ENCODE data around the gene PRKCG. TPM values are rescaled to one million over a fixed set of nuclear protein-coding genes. Genes with fewer than 3 reads are reported as not detected.

PRKCG gene
- total RNA-seq, 1 donor from 2014 or later: not detected

DNA sequence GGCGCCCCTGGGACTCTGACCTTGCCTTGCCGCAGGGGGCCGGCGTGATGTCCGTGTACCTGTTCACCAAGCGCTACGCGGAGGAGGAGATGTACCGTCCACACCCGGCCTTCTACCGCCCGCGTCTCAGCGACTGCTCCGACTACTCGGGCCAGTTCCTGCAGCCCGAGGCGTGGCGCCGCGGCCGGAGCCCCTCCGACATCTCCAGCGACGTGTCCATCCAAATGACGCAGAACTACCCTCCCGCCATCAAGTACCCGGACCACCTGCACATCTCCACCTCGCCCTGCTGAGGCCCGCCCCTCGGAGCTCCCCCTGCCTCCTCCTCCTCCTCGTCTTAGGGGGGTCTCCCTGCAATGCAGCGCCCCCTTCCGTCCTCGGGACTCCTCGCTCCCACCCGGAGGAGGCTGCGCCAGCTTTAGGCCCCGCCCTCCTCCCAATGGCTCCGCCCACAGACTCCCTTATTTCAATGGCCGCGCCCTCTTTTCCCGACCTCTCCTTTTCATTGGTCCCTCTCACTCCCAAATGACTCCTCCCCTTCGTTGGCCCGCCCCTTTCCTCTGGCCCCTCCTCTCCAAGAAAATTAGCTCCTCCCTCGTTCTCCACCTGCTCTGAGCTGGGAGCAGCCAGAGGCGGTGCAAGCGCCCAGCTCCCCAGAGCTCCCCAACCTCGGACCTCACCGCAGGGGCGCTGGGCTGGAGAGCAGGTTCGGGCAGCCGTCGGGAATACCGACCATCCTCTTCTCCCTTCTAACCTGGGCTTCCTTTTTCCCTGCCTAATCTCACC is 60.2 kb downstream of the PRKCG start:
- Histone ChIP-seq H3K36me3 (no peaks in the 10 kb centered on the region), H3K4me3 (no peak overlapping the region), H3K9me3 (replicated peaks) (peaks cover 10% of the 10 kb centered on the region), H3K4me1 (no peaks in the 10 kb centered on the region), H3K27me3 (ENCODE audit: low read depth) (peaks cover 97% of the 10 kb centered on the region), H3K27ac (replicated peaks) (no peak overlapping the region)
- intact Hi-C loops (cut with micrococcal nuclease): no loop called here
- TF ChIP-seq, protein P1, sequence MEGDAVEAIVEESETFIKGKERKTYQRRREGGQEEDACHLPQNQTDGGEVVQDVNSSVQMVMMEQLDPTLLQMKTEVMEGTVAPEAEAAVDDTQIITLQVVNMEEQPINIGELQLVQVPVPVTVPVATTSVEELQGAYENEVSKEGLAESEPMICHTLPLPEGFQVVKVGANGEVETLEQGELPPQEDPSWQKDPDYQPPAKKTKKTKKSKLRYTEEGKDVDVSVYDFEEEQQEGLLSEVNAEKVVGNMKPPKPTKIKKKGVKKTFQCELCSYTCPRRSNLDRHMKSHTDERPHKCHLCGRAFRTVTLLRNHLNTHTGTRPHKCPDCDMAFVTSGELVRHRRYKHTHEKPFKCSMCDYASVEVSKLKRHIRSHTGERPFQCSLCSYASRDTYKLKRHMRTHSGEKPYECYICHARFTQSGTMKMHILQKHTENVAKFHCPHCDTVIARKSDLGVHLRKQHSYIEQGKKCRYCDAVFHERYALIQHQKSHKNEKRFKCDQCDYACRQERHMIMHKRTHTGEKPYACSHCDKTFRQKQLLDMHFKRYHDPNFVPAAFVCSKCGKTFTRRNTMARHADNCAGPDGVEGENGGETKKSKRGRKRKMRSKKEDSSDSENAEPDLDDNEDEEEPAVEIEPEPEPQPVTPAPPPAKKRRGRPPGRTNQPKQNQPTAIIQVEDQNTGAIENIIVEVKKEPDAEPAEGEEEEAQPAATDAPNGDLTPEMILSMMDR (IDR thresholded peaks at IDR 0.05; ENCODE audit: borderline replicate concordance): no peak
- DNase-seq: no peak

DNA sequence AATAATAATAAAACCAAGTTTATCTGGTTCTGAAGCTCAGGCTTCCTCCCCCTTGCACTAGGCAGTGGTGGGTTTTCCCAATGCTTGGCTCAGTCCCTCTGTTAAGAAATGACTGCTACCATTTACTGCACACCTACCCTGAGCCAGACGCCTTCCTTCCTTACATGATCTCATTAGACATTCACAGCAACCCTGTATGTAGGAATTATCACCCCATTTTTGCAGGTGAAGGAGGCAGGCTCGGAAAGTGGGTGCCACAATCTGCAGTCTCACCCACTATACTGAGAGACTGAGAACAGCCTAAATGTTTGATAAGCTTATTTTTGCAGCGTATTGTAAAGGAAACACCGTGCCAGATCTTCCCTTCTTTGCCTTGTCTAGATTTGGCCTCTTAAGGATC is 62.4 kb downstream of the PRKCG start:
- peaks cover 98% of the 10 kb centered on the region for H3K27me3 ChIP-seq (ENCODE audit: low read depth)
- intact Hi-C loops (cut with micrococcal nuclease): no loop called here

DNA sequence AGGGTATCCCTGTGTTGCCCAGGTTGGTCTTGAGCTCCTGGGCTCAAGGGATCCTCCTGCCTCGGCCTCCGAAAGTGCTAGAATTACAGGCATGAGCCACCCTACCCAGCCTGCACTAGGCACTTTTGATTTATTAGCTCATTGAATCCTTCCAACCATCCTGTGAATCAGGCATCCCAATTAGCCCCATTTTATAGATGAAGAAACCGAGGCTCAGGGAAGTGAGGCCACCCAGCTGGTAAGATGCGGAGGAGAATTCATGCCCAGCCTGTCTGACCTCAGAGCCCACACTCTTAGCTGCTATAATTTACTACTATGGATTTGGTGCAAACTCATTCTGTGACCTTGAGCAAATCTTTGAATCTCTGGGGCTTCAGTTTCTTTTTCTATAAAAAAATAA is 62.9 kb downstream of the PRKCG start:
- no peak overlapping the region for H3K27ac ChIP-seq (replicated peaks)
- no peaks in the 10 kb centered on the region for H3K36me3 ChIP-seq
- TF ChIP-seq, protein P1 (IDR thresholded peaks at IDR 0.05; ENCODE audit: borderline replicate concordance): no peak
- DNase-seq: no peak
- no peaks in the 10 kb centered on the region for H3K4me1 ChIP-seq
- H3K27me3 ChIP-seq (ENCODE audit: low read depth): peaks cover 98% of the 10 kb centered on the region
- H3K9me3 ChIP-seq (replicated peaks): peaks cover 2% of the 10 kb centered on the region
- intact Hi-C loops (cut with micrococcal nuclease): no loop called here
- no peak overlapping the region for H3K4me3 ChIP-seq

More for the DNA sequence above, 62.4 kb downstream of the PRKCG start:
- H3K9me3 ChIP-seq (replicated peaks): peaks cover 8% of the 10 kb centered on the region
- H3K4me3 ChIP-seq: no peak overlapping the region
- TF ChIP-seq, protein P1 (IDR thresholded peaks at IDR 0.05; ENCODE audit: borderline replicate concordance): no peak
- no peak for DNase-seq
- no peaks in the 10 kb centered on the region for H3K36me3 ChIP-seq
- no peaks in the 10 kb centered on the region for H3K4me1 ChIP-seq
- no peak overlapping the region for H3K27ac ChIP-seq (replicated peaks)

DNA sequence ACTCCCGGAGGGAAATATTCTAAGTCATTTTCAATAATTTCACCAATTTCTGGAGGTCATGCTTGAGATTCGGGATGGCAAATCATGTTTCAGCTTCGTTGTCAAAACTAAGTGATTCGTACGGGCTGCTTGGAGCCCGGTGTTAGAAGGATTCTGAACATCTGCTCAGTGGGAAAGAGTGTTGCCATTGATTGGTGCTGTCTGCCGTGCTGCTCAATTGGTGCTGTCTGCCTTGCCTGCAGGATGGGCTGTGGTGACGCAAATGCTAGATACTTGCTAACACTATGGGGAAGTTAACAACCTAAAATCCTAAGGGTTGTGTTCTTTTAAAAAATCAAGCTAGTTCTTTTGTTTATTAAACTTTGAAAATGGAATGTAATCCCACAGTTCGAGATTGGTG is 63.4 kb downstream of the PRKCG start:
- DNase-seq: no peak
- H3K27me3 ChIP-seq (ENCODE audit: low read depth): peaks cover 96% of the 10 kb centered on the region
- H3K27ac ChIP-seq (replicated peaks): no peak overlapping the region
- intact Hi-C loops (cut with micrococcal nuclease): no loop called here
- no peaks in the 10 kb centered on the region for H3K4me1 ChIP-seq
- TF ChIP-seq, protein P1 (IDR thresholded peaks at IDR 0.05; ENCODE audit: borderline replicate concordance): no peak
- H3K36me3 ChIP-seq: no peaks in the 10 kb centered on the region
- H3K9me3 ChIP-seq (replicated peaks): no peaks in the 10 kb centered on the region
- no peak overlapping the region for H3K4me3 ChIP-seq

DNA sequence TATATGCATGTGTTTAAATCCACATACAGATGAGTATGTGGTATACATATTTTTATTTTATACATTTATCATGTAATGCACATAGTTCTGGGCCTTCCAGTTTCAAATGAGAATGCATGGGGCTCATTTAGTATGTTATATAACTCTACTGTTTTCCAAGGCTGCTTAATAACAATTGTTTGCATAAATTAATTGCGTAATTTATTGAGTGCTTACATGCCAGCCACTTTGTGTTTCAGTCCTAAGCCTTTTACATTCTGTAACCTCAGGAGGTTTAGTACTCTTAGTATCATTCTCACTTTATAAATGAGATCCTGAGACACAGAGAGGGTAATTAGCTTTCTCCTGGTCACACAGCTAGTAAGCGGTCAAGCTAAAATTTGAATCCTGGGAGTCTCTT is 64.0 kb downstream of the PRKCG start:
- no peaks in the 10 kb centered on the region for H3K9me3 ChIP-seq (replicated peaks)
- peaks cover 96% of the 10 kb centered on the region for H3K27me3 ChIP-seq (ENCODE audit: low read depth)
- no peak overlapping the region for H3K4me3 ChIP-seq
- TF ChIP-seq, protein P1 (IDR thresholded peaks at IDR 0.05; ENCODE audit: borderline replicate concordance): no peak
- H3K4me1 ChIP-seq: no peaks in the 10 kb centered on the region
- no peak overlapping the region for H3K27ac ChIP-seq (replicated peaks)
- DNase-seq: no peak
- no peaks in the 10 kb centered on the region for H3K36me3 ChIP-seq
- intact Hi-C loops (cut with micrococcal nuclease): no loop called here
